Measurements from ENCODE around the gene PMPCB.

PMPCB gene

GRCh38 chr7:103336761-103337160, 39.5 kb downstream of the PMPCB start:
- DNase-seq: no peak

- no peak for DNase-seq
These were observed 41.6 kb downstream of the PMPCB start for GRCh38 chr7:103338864-103339263.

- DNase-seq: no peak
These were observed 44.2 kb downstream of the PMPCB start for GRCh38 chr7:103341466-103341865.

- no peak for DNase-seq
These were observed 46.1 kb downstream of the PMPCB start for GRCh38 chr7:103343332-103343731.

GRCh38 chr7:103343758-103344452, 46.7 kb downstream of the PMPCB start:
- peak; percentile 41 for DNase-seq

- peak; percentile 98 for DNase-seq
These were observed 47.4 kb downstream of the PMPCB start, which contains the start of gene DNAJC2 for GRCh38 chr7:103344453-103345149. Gene DNAJC2 (minus strand): TSS chr7:103344767. CDS start chr7:103344622, 145 bp downstream.

GRCh38 chr7:103346396-103346795, 49.2 kb downstream of the PMPCB start:
- no peak for DNase-seq

- DNase-seq: peak; percentile 96
These were observed 50.5 kb downstream of the PMPCB start, which contains the start of gene PSMC2 for GRCh38 chr7:103347507-103348267. Gene PSMC2 (plus strand): TSS chr7:103347643. CDS start chr7:103347712, 69 bp downstream.

GRCh38 chr7:103348452-103348851, 51.2 kb downstream of the PMPCB start:
- DNase-seq: peak; percentile 18

- no peak for DNase-seq
These were observed 51.7 kb downstream of the PMPCB start for GRCh38 chr7:103348959-103349358.

- no peak for DNase-seq
These were observed 52.6 kb downstream of the PMPCB start for GRCh38 chr7:103349805-103350204.
